Suprapubic skin (tissue), 4 donors: ENCODE measurements around the gene FAT3. TPM values are rescaled to one million over a fixed set of nuclear protein-coding genes. Genes with fewer than 3 reads are reported as not detected.

Source experiments
- DNase-seq, 2 donors: peaks; one replicate each; pipeline ENCODE4 v3.0.0-alpha.2; 2019; ENCODE audit warnings: low spot score in 2 of 2
- H3K27ac ChIP-seq: fragments of 200-600 bp; sonication (generic); one replicate; pipeline ENCODE4 v1.5.1; 2019
- H3K27me3 ChIP-seq: fragments of 200-600 bp; sonication (generic); one replicate; pipeline ENCODE4 v1.5.1; 2019
- H3K36me3 ChIP-seq: fragments of 200-600 bp; sonication (generic); one replicate; pipeline ENCODE4 v1.5.1; 2019
- H3K4me1 ChIP-seq: fragments of 200-600 bp; sonication (generic); one replicate; pipeline ENCODE4 v1.5.1; 2019
- H3K4me3 ChIP-seq: fragments of 200-600 bp; sonication (generic); one replicate; pipeline ENCODE4 v1.5.1; 2019; ENCODE audit warnings: mild to moderate bottlenecking
- H3K9me3 ChIP-seq: fragments of 200-600 bp; sonication (generic); one replicate; pipeline ENCODE4 v1.5.1; 2019
- CTCF ChIP-seq, 2 donors: fragments of 200-600 bp in 1 of 2; fragments of 450-650 bp in 1 of 2; sonication (generic) in 1 of 2; IDR thresholded peaks; one replicate each; pipeline ENCODE4 v1.5.1; 2016 to 2019; ENCODE audit warnings: antibody characterized with exemption in 2 of 2, mild to moderate bottlenecking in 1 of 2, moderate library complexity in 1 of 2
- EP300 ChIP-seq: sonication (generic); formaldehyde crosslinking; IDR thresholded peaks from one replicate; pipeline ENCODE4 v1.6.1; 2017; ENCODE audit warnings: antibody characterized with exemption
- POLR2A ChIP-seq, 2 donors: fragments of 450-650 bp; IDR thresholded peaks; one replicate each; pipeline ENCODE4 v1.6.1; 2017; ENCODE audit warnings: antibody characterized with exemption in 2 of 2, mild to moderate bottlenecking in 2 of 2, moderate library complexity in 2 of 2
- POLR2AphosphoS5 ChIP-seq, 3 donors: sonication (generic); formaldehyde crosslinking; IDR thresholded peaks; one replicate each; pipeline ENCODE4 v1.6.1; 2017; ENCODE audit warnings: antibody characterized with exemption in 3 of 3
- WGBS: methylation state at CpG from one replicate; pipeline ENCODE4 v1.1.5; 2018; 5-methylcytosine and 5-hydroxymethylcytosine counted together
- total RNA-seq, 4 donors: library from RNA; depleted of rRNA; stranded (reverse); fragments of >200 nt; gene quantifications; one replicate each; pipeline ENCODE4 v1.1.0, GENCODE V29; 2016

FAT3 gene
- total RNA-seq, 4 donors from 2014 or later: 0.19 to 0.48 (median 0.35) TPM

- Histone ChIP-seq H3K36me3 (no peaks in the 10 kb centered on the region), H3K4me1 (no peaks in the 10 kb centered on the region), H3K4me3 (no peak overlapping the region), H3K27me3 (no peaks in the 10 kb centered on the region), H3K27ac (no peak overlapping the region), H3K9me3 (no peaks in the 10 kb centered on the region)
- WGBS: 60% methylated on average over 2 of the region's 2 CpGs
- TF ChIP-seq POLR2AphosphoS5 (IDR thresholded peaks at IDR 0.05) (no peak), POLR2A (IDR thresholded peaks at IDR 0.05) (no peak), CTCF (IDR thresholded peaks at IDR 0.05) (no peak), EP300 (no peak)
- DNase-seq: no peak
Measured at GRCh38 chr11:92190535-92191206, 33.9 kb upstream of the FAT3 start.

- DNase-seq: no peak
Measured at GRCh38 chr11:92192141-92192540, 32.5 kb upstream of the FAT3 start.

GRCh38 chr11:92198268-92198667 is 26.4 kb upstream of the FAT3 start:
- 89% methylated on average over 1 of the region's 1 CpG for WGBS
- no peaks in the 10 kb centered on the region for H3K36me3 ChIP-seq
- no peaks in the 10 kb centered on the region for H3K9me3 ChIP-seq
- H3K27me3 ChIP-seq: no peaks in the 10 kb centered on the region
- H3K4me1 ChIP-seq: no peaks in the 10 kb centered on the region
- H3K27ac ChIP-seq: no peak overlapping the region
- no peak overlapping the region for H3K4me3 ChIP-seq
- TF ChIP-seq POLR2A (IDR thresholded peaks at IDR 0.05) (no peak), EP300 (no peak), CTCF (IDR thresholded peaks at IDR 0.05) (no peak), POLR2AphosphoS5 (IDR thresholded peaks at IDR 0.05) (no peak)
- no peak for DNase-seq

More at GRCh38 chr11:92192141-92192540, 32.5 kb upstream of the FAT3 start:
- H3K27me3 ChIP-seq: no peaks in the 10 kb centered on the region
- H3K4me3 ChIP-seq: no peak overlapping the region
- no peak for TF ChIP-seq CTCF (IDR thresholded peaks at IDR 0.05)
- TF ChIP-seq POLR2A (IDR thresholded peaks at IDR 0.05): no peak
- TF ChIP-seq EP300: no peak
- no peak for TF ChIP-seq POLR2AphosphoS5 (IDR thresholded peaks at IDR 0.05)
- H3K9me3 ChIP-seq: no peaks in the 10 kb centered on the region
- H3K4me1 ChIP-seq: no peaks in the 10 kb centered on the region
- no peaks in the 10 kb centered on the region for H3K36me3 ChIP-seq
- no peak overlapping the region for H3K27ac ChIP-seq

- Histone ChIP-seq H3K27ac (no peak overlapping the region), H3K36me3 (no peaks in the 10 kb centered on the region), H3K9me3 (no peaks in the 10 kb centered on the region), H3K4me1 (no peaks in the 10 kb centered on the region), H3K27me3 (no peaks in the 10 kb centered on the region), H3K4me3 (no peak overlapping the region)
- WGBS: 72% methylated on average over 3 of the region's 3 CpGs
- TF ChIP-seq POLR2AphosphoS5 (IDR thresholded peaks at IDR 0.05) (no peak), POLR2A (IDR thresholded peaks at IDR 0.05) (no peak), EP300 (no peak), CTCF (IDR thresholded peaks at IDR 0.05) (no peak)
- DNase-seq: no peak
Measured at GRCh38 chr11:92199991-92200390, 24.6 kb upstream of the FAT3 start.

- H3K4me1 ChIP-seq: no peaks in the 10 kb centered on the region
- 46% methylated on average over 2 of the region's 2 CpGs for WGBS
- no peak for DNase-seq
- no peak overlapping the region for H3K27ac ChIP-seq
- no peak overlapping the region for H3K4me3 ChIP-seq
- H3K36me3 ChIP-seq: no peaks in the 10 kb centered on the region
- TF ChIP-seq POLR2A (IDR thresholded peaks at IDR 0.05) (no peak), CTCF (IDR thresholded peaks at IDR 0.05) (no peak), POLR2AphosphoS5 (IDR thresholded peaks at IDR 0.05) (no peak), EP300 (no peak)
- no peaks in the 10 kb centered on the region for H3K27me3 ChIP-seq
- no peaks in the 10 kb centered on the region for H3K9me3 ChIP-seq
Measured at GRCh38 chr11:92204731-92205130, 19.9 kb upstream of the FAT3 start.
